MCF 10A (cell line): Measurements from ENCODE around the gene TSC22D2. TPM values are rescaled to one million over a fixed set of nuclear protein-coding genes. Genes with fewer than 3 reads are reported as not detected.
A peak's percentile ranks its signal among the peaks of the same experiment; 100 is the strongest.

Experiments
- BruUV-seq: library from RNA; stranded (reverse); fragments of 400-500 nt; replicated peaks from 2 replicates; lab custom pipeline; 2021; lab: Mats Ljungman, UMichigan
- CTCF ChIA-PET: fragments of 300-600 bp; sonication (Branson Sonifier 250); formaldehyde crosslinking; extraction: SDS; loops from one replicate; lab custom pipeline; 2021; ENCODE audit warnings: antibody characterized with exemption, inconsistent platforms; lab: Yijun Ruan, JAX
- POLR2A ChIA-PET: fragments of 300-600, 350-650 bp; sonication (Branson Sonifier 250); formaldehyde crosslinking; extraction: SDS; loops from one replicate; lab custom pipeline; 2020; ENCODE audit warnings: antibody characterized with exemption, inconsistent platforms; lab: Yijun Ruan, JAX
- DNase-seq: peaks from one replicate; pipeline ENCODE4 v3.0.0-alpha.2; 2018; ENCODE audit not compliant: unreplicated experiment
- H3K27ac Mint-ChIP-seq: one replicate; pipeline ENCODE4 v1.8.0; 2022; ENCODE audit warnings: mild to moderate bottlenecking, low read depth, mixed read lengths; ENCODE audit not compliant: unreplicated experiment
- H3K27me3 Mint-ChIP-seq: one replicate; pipeline ENCODE4 v1.8.0; 2022; ENCODE audit warnings: mixed read lengths; ENCODE audit not compliant: insufficient read depth, unreplicated experiment
- H3K36me3 Mint-ChIP-seq: one replicate; pipeline ENCODE4 v1.8.0; 2022; ENCODE audit warnings: mild to moderate bottlenecking, moderate library complexity, mixed read lengths; ENCODE audit not compliant: insufficient read depth, unreplicated experiment
- H3K4me1 Mint-ChIP-seq: one replicate; pipeline ENCODE4 v1.8.0; 2022; ENCODE audit warnings: mixed read lengths; ENCODE audit not compliant: insufficient read depth, unreplicated experiment
- H3K4me3 Mint-ChIP-seq: one replicate; pipeline ENCODE4 v1.8.0; 2022; ENCODE audit warnings: mild to moderate bottlenecking, moderate library complexity, mixed read lengths; ENCODE audit not compliant: unreplicated experiment
- H3K9me3 Mint-ChIP-seq: one replicate; pipeline ENCODE4 v1.8.0; 2022; ENCODE audit warnings: mixed read lengths; ENCODE audit not compliant: unreplicated experiment
- intact Hi-C: fragments of 100-400 bp; cut with micrococcal nuclease; formaldehyde crosslinking; loops from 2 replicates; pipeline ENCODE4 v1.14.1; 2022
- total RNA-seq: library from RNA; stranded (reverse); gene quantifications from 2 replicates; pipeline ENCODE4 v1.2.3, GENCODE V29; 2022
- TF ChIP-seq, protein P1 (sequence below): fragments of 200-600 bp; IDR thresholded peaks from one replicate; pipeline ENCODE4 v1.8.0; 2022; ENCODE audit warnings: antibody characterized with exemption, mild to moderate bottlenecking; ENCODE audit not compliant: unreplicated experiment

TSC22D2 gene
- total RNA-seq, 1 experiment from 2014 or later = 31.2 TPM

DNA sequence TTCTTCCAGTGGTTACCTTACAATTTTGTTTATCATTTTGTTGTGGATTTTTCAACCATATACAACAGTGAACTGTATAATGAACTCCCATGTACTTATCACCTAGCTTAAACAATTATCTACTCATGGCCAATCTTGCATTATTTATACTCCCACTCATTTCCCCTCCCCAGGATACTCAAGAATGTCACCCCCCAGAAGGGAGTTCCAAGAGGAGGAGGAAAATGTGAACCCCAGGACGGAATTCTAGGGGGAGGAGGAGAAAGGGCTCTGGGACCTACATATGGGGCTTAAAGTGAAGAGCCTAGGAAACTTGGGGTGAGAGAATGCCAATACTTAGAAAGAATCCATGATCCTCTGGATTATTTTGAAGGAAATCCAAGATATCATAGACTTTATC, 59.3 kb downstream of the TSC22D2 start:
- no TSS peak for BruUV-seq
- TF ChIP-seq, protein P1, sequence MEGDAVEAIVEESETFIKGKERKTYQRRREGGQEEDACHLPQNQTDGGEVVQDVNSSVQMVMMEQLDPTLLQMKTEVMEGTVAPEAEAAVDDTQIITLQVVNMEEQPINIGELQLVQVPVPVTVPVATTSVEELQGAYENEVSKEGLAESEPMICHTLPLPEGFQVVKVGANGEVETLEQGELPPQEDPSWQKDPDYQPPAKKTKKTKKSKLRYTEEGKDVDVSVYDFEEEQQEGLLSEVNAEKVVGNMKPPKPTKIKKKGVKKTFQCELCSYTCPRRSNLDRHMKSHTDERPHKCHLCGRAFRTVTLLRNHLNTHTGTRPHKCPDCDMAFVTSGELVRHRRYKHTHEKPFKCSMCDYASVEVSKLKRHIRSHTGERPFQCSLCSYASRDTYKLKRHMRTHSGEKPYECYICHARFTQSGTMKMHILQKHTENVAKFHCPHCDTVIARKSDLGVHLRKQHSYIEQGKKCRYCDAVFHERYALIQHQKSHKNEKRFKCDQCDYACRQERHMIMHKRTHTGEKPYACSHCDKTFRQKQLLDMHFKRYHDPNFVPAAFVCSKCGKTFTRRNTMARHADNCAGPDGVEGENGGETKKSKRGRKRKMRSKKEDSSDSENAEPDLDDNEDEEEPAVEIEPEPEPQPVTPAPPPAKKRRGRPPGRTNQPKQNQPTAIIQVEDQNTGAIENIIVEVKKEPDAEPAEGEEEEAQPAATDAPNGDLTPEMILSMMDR = no peak
- H3K4me1 Mint-ChIP-seq = peaks cover 28% of the 10 kb centered on the region
- no peaks in the 10 kb centered on the region for H3K9me3 Mint-ChIP-seq
- ChIA-PET CTCF (interaction anchor here (0.6 to 1.3 kb wide), 2 partner anchors 19 to 173 kb away, joined by 3 to 6 read pairs; no protein-coding TSS in a partner anchor), POLR2A (interaction anchor here (0.9 to 1.7 kb wide), 2 partner anchors 55 to 59 kb away, joined by 3 to 5 read pairs; no protein-coding TSS in a partner anchor)
- peaks cover 17% of the 10 kb centered on the region for H3K36me3 Mint-ChIP-seq
- peak overlapping the region; percentile 93 for H3K27ac Mint-ChIP-seq
- no peak overlapping the region for H3K4me3 Mint-ChIP-seq
- intact Hi-C loops = loop anchor here (5.0 kb wide), 1 partner anchor 55 kb away; no protein-coding TSS in a partner anchor
- no peak for DNase-seq
- H3K27me3 Mint-ChIP-seq = no peaks in the 10 kb centered on the region

- DNase-seq = peak; percentile 96
- Mint-ChIP-seq H3K4me3 (peak overlapping the region; percentile 70), H3K27me3 (no peaks in the 10 kb centered on the region), H3K36me3 (peaks cover 23% of the 10 kb centered on the region), H3K27ac (peak overlapping the region; percentile 93), H3K9me3 (no peaks in the 10 kb centered on the region), H3K4me1 (peaks cover 28% of the 10 kb centered on the region)
- ChIA-PET POLR2A (interaction anchor here (0.6 to 4.7 kb wide), 27 partner anchors 8 to 498 kb away, joined by 3 to 103 read pairs (median 4); partner anchors contain the start of gene TSC22D2), CTCF (interaction anchor here (0.6 to 1.5 kb wide), 11 partner anchors 10 to 232 kb away, joined by 3 to 8 read pairs (median 3); no protein-coding TSS in a partner anchor)
- BruUV-seq = TSS peak; percentile 86
- intact Hi-C loops = loop anchor here (5.0 kb wide), 1 partner anchor 57 kb away; no protein-coding TSS in a partner anchor
- TF ChIP-seq, protein P1 = no peak
Measured at GRCh38 chr3:150469031-150469930, 61.2 kb downstream of the TSC22D2 start.

DNA sequence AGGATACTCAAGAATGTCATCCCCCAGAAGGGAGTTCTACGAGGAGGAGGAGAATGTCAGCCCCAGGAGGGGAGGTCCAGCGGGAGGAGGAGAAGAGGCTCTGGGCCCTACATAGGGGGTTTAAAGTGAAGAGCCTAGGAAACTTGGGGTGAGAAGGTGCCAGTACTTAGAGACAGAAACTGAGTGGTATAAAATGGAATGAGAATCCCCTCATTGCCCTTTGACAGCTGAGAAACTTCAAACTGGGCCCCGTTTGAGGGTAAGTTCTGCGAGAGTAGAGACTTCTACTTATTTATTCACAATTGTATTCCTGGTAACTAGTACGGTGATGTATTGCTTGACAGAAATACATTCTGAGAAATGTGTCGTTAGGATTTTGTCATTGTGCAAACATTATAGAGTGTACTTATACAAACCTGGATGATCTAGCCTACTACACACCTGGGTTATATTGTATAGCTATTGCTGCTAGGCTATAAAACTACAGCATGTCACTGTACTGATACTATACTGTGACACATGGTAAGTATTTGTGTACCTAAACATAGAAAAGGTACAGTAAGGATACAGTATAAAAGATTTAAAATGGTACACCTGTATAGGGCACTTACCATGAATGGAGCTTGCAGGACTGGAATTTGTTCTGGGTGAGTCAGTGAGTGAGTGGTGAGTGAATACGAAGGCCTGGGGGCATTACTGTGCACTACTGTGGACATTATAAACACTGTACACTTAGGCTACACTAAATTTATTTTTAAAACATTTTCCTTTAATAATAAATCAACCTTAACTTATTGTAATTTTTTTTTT, 62.0 kb downstream of the TSC22D2 start:
- Mint-ChIP-seq H3K4me3 (peak overlapping the region; percentile 70), H3K27ac (peak overlapping the region; percentile 93), H3K9me3 (no peaks in the 10 kb centered on the region), H3K4me1 (peaks cover 28% of the 10 kb centered on the region), H3K36me3 (peaks cover 23% of the 10 kb centered on the region), H3K27me3 (no peaks in the 10 kb centered on the region)
- ChIA-PET CTCF (interaction anchor here (0.6 to 2.9 kb wide), 13 partner anchors 16 to 315 kb away, joined by 3 to 22 read pairs (median 3); no protein-coding TSS in a partner anchor), POLR2A (interaction anchor here (0.6 to 4.7 kb wide), 31 partner anchors 8 to 1100 kb away, joined by 3 to 103 read pairs (median 4); partner anchors contain the start of genes SELENOT and TSC22D2)
- intact Hi-C loops = loop anchor here (5.0 kb wide), 1 partner anchor 58 kb away; no protein-coding TSS in a partner anchor
- DNase-seq = peak; percentile 83
- TF ChIP-seq, protein P1 = no peak
- TSS peak; percentile 82 for BruUV-seq
